HCT116 (cell line): ENCODE measurements around the gene MAPK8IP3.

Source experiments
- ATF3 ChIP-seq: IDR thresholded peaks from 2 replicates; pipeline ENCODE4 v1.6.1; 2012
- CTCF ChIP-seq, 3 experiments: fragments of 200-600 bp in 1 of 3; sonication (generic) in 1 of 3; IDR thresholded peaks in 2 of 3; conservative IDR thresholded peaks in 1 of 3; 2 replicates each; pipeline ENCODE4 v1.5.1; 2012 to 2017; ENCODE audit warnings: low read depth in 2 of 3, low read length in 2 of 3, antibody characterized with exemption in 1 of 3, borderline replicate concordance in 1 of 3, control low read depth in 1 of 3, mild to moderate bottlenecking in 1 of 3, mixed read lengths in 1 of 3, mixed run types in 1 of 3, moderate library complexity in 1 of 3; ENCODE audit not compliant: insufficient read depth in 1 of 3
- EGR1 ChIP-seq: IDR thresholded peaks from 2 replicates; pipeline ENCODE4 v1.6.1; 2012; ENCODE audit warnings: low read depth
- POLR2A ChIP-seq: IDR thresholded peaks from 2 replicates; pipeline ENCODE4 v1.7.0; 2011; ENCODE audit warnings: borderline replicate concordance; ENCODE audit not compliant: insufficient read depth, insufficient read length; ENCODE audit errors: extremely low read depth

GRCh38 chr16:1816396-1817275 lies 110.6 kb downstream of the MAPK8IP3 start:
- TF ChIP-seq CTCF (IDR thresholded peaks at IDR 0.05 in 2 of 3, conservative IDR thresholded peaks at IDR 0.05 in 1 of 3; ENCODE audit: borderline replicate concordance in 1 of 3, insufficient read depth in 1 of 3, low read depth in 2 of 3, low read length in 2 of 3) (no peak), ATF3 (no peak), EGR1 (no peak), POLR2A (no peak)
